PFSK-1 (cell line): Measurements from ENCODE around the gene TMC8.
A peak's percentile ranks its signal among the peaks of the same experiment; 100 is the strongest.

Experiments
- FOXP2 ChIP-seq: optimal IDR thresholded peaks from 2 replicates; pipeline ENCODE3; 2011; ENCODE audit warnings: borderline replicate concordance, control low read depth, inconsistent platforms; ENCODE audit not compliant: insufficient read depth; ENCODE audit errors: extremely low read length, extremely low read depth
- POLR2AphosphoS5 ChIP-seq: IDR thresholded peaks from 2 replicates; pipeline ENCODE4 v1.6.1; 2012; ENCODE audit warnings: low read depth, mild to moderate bottlenecking, control low read depth, low read length, moderate library complexity
- SIN3A ChIP-seq: IDR thresholded peaks from 2 replicates; pipeline ENCODE4 v1.6.1; 2012; ENCODE audit warnings: mild to moderate bottlenecking, low read length, moderate library complexity, borderline replicate concordance; ENCODE audit not compliant: insufficient read depth
- TAF1 ChIP-seq: IDR thresholded peaks from 2 replicates; pipeline ENCODE4 v1.6.1; 2012; ENCODE audit warnings: low read length, control low read depth, borderline replicate concordance; ENCODE audit not compliant: insufficient read depth
- TF ChIP-seq, protein P1 (sequence below), 2 experiments: IDR thresholded peaks; 2 replicates each; pipeline versions ENCODE4 v1.6.1 to v1.8.0; 2011 to 2012; ENCODE audit warnings: low read depth in 2 of 2, low read length in 2 of 2, control low read depth in 1 of 2, inconsistent platforms in 1 of 2, mild to moderate bottlenecking in 1 of 2, moderate library complexity in 1 of 2; ENCODE audit not compliant: insufficient read depth in 1 of 2

The TMC8 gene

DNA sequence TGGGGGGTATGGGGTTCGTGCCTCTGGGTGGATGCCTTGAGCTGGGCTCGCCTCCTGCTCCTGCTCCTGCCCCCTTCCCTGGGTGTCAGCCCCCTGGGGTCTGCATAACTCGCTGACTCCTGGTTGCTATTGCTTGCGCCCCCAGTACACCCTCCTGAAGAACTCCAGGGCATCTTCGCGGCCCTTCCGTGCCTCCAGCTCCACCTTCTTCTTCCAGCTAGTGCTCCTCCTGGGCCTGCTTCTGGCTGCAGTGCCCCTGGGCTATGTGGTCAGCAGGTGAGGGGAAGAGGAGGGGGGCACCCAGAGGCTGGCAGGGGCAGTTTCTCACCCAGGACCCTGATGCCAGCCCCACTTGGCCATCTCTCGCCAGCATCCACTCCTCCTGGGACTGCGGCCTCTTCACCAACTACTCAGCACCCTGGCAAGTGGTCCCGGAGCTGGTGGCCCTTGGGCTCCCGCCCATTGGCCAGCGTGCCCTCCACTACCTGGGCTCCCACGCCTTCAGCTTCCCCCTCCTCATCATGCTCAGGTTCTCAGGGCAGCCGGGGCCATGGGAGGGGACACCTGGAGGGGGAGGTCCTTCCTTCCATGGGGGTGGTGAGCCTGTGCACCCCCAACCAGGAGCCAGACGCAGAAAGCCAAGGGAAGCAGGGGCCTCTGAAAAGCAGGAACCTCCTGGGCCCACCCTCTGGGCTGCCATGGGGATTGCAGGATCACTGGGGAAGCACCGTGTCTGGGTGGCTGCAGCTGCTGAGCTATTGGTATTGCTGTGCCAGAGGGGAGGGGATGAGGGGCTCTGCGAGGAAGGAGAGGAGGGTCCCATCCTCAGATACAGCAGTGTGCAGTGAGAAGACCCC is 7.9 kb downstream of the TMC8 start:
- TF ChIP-seq, protein P1, sequence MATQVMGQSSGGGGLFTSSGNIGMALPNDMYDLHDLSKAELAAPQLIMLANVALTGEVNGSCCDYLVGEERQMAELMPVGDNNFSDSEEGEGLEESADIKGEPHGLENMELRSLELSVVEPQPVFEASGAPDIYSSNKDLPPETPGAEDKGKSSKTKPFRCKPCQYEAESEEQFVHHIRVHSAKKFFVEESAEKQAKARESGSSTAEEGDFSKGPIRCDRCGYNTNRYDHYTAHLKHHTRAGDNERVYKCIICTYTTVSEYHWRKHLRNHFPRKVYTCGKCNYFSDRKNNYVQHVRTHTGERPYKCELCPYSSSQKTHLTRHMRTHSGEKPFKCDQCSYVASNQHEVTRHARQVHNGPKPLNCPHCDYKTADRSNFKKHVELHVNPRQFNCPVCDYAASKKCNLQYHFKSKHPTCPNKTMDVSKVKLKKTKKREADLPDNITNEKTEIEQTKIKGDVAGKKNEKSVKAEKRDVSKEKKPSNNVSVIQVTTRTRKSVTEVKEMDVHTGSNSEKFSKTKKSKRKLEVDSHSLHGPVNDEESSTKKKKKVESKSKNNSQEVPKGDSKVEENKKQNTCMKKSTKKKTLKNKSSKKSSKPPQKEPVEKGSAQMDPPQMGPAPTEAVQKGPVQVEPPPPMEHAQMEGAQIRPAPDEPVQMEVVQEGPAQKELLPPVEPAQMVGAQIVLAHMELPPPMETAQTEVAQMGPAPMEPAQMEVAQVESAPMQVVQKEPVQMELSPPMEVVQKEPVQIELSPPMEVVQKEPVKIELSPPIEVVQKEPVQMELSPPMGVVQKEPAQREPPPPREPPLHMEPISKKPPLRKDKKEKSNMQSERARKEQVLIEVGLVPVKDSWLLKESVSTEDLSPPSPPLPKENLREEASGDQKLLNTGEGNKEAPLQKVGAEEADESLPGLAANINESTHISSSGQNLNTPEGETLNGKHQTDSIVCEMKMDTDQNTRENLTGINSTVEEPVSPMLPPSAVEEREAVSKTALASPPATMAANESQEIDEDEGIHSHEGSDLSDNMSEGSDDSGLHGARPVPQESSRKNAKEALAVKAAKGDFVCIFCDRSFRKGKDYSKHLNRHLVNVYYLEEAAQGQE (IDR thresholded peaks at IDR 0.05; ENCODE audit: insufficient read depth in 1 of 2, low read depth in 2 of 2, low read length in 2 of 2): no peak

DNA sequence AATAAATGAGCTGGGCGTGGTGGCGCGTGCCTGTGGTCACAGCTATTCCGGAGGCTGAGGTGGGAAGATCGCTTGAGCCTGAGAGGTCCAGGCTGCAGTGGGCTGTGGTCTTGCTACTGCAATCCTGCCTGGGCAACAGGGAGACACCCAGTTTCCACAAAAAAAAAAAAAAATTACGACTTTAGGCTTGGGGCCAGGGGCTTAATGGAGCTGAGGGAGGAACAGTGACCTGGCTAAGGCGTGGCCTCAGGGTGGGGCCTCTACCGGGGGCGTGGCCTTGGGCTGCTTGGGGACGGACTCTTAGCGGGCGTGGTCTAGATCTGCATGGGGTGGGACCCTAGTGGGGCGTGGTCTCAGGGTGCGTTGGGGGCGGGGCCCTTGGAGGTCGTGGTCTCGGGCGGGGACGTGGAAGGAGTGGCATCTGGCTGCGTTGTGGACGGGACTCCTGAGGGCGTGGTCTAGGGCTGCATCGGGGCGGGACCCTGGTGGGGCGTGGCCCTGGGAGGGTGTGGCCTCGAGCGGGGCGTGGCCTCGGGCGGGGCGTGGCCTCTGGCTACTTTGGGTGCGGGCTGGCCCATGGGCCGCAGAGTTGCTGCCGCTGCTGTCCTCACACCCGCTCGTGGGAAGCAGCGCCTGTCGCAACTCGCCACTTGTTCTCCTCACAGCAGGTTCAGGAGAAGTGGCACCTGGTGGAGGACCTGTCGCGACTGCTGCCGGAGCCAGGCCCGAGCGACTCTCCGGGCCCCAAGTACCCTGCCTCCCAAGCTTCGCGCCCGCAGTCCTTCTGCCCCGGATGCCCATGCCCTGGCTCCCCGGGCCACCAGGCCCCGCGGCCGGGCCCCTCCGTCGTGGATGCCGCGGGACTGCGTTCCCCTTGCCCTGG is 9.8 kb downstream of the TMC8 start:
- TF ChIP-seq POLR2AphosphoS5: peak; percentile 64
- TF ChIP-seq SIN3A: no peak
- TF ChIP-seq, protein P1 (IDR thresholded peaks at IDR 0.05; ENCODE audit: insufficient read depth in 1 of 2, low read depth in 2 of 2, low read length in 2 of 2): no peak
- peak; percentile 86 for TF ChIP-seq FOXP2
- TF ChIP-seq TAF1: no peak

DNA sequence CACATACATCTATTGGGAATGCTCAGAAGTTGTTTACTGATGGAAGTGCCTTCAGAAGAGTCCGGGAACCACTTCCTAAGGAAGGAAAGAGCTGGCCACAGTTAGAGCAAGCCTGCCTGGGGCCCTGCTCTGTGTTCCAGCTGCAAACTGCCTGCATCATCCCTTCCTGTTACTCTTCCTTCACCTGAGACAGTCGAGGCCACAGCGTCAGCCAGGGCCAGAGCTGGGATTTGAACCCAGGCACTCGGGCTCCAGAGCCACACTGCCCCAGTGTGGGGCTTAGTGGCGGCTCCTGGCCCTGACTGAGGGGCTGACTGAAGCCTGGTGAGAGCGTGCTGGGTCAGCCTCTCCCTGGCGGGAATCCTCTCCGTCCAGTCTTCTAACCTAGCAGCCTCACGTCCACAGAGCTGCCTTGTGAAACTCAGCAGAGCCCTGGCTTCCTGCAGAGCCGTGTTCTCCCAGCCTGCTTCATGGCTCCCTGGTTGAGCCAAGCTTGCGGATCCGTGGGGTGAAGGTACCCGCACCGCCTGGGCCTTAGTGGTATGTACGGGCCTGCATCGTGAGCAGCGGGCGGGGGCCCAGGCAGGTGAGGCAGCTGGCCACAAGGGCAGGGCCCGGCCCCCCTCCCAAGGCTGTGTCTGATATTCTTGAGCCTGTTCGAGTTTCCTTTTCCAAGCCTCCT is 11.0 kb downstream of the TMC8 start:
- TF ChIP-seq SIN3A: no peak

DNA sequence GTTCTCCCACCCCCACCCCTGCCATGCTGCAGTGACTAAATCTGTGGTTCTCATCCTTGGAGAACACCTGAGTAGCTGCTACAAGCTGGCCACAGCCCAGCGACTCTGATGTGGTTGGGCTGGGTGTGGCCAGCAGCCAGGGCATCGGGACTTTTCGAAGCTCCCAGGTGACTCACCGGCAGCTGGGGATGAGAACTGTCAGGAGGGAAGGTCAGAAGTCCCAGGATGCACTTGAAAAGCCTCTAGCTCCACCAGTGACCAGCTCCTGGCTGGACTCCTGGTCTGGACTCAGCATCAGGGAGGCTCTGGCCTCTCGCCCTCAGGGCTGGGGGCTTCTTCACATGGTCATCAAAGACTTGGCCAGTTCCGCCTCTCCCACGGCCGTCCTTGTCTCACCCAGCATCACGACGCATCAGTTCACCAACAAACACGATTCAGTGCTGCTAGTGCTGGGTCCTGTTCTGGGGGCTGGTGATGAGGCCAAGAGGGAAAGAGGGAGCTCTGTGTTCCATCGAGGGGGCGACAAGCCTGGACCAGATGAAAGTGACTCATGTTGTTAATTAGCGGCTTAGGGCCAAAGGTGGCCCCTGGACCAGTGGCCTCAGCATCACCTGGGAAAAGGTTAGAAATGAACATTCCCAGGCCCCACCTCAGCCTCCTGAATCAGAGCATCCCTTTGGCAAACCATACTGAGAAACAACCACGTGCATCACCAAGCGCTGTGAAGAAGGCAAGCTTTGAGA is 11.7 kb downstream of the TMC8 start:
- no peak for TF ChIP-seq FOXP2
- TF ChIP-seq, protein P1 (IDR thresholded peaks at IDR 0.05; ENCODE audit: insufficient read depth in 1 of 2, low read depth in 2 of 2, low read length in 2 of 2): no peak
- TF ChIP-seq TAF1: no peak
- no peak for TF ChIP-seq SIN3A
- no peak for TF ChIP-seq POLR2AphosphoS5
